ENCODE data around the gene RBM18. TPM values are rescaled to one million over a fixed set of nuclear protein-coding genes. Genes with fewer than 3 reads are reported as not detected.
A peak's percentile ranks its signal among the peaks of the same experiment; 100 is the strongest.

The RBM18 gene
- total RNA-seq, 1 experiment from 2014 or later = 32.3 TPM

DNA sequence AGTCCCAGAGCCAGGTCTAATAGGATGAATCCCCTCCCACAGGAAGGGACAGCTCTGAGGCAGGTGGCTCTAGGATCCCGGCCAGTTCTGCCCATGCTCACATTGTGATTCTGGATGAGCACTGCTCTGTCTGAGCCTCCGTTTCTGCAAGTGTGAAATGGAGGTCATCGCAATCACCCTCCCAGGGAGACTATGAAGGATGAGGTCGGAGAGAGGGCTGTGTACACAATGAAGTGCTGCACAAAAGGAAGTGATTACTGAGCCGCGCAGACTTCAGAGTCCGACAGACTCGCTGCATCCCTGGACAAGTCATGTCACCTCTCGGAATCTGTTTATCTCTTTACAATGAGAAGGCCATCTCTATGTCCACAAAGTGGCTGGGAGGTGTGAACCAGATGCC lies 57.5 kb downstream of the RBM18 start:
- no peak for DNase-seq (ENCODE audit: extremely low read depth, low read depth)

DNA sequence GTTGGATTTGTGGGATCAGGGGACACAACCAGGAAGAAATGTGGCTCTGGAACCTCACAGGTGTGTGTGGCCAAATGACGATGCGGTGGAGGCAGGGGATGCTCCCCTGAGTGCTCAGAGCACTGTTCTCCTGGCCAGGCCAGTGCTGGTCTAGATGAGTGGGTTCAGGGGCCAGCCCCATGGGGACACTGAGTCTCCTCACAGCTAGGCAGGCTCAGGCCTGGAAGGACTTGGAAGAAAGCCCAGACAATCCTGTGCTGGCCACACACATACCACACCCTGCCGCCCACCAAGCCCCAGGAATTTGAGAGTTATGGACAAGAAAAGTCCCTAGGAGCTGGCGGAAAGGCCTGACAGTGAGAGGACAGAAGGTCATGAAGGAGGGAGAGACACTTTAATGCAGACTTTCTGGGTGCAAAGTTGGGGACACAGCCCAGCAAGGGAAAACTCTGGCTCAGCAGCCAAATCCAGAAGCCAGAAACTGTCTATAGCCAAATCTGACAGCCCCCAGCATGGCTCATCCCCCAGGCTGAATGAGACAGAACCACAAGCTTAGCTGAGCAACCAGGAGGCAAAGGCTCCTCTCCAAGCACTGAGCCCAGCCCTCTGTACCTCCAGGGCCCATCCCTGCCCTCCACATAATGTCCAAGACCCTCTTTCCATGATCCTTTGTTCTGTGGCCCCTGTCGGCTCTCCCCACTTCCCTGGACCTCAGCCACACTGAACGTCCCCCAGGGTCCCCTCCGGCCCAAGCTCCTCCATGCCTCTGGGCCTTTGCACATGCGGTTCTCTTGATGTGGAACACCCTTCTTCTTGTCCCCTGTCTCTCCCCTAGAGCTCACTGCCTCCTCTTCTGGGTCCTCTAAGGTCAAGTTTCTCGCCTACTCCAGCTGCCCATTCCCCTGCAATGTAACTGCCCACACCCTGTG lies 58.3 kb downstream of the RBM18 start:
- no peak for DNase-seq (ENCODE audit: extremely low read depth, low read depth)

DNA sequence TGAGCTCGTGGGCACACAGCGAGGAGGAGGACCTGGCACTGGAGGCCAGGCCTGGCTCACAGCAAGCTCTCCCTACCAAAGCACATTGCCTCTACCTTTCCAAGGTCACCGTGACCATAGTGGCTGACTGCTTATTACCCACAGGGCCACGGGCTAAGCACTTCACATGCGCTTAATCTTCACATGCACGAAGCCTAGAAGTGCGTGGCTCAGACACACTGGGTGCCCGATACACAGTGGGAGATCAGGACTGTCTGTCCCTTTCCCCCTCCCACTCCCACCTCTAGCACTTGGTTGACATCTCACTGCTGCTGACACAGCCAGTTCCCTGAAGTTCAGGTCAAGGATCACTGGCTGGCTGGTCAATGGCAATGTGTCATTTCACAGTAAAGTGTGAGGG lies 59.5 kb downstream of the RBM18 start:
- DNase-seq (ENCODE audit: extremely low read depth, low read depth) = no peak

DNA sequence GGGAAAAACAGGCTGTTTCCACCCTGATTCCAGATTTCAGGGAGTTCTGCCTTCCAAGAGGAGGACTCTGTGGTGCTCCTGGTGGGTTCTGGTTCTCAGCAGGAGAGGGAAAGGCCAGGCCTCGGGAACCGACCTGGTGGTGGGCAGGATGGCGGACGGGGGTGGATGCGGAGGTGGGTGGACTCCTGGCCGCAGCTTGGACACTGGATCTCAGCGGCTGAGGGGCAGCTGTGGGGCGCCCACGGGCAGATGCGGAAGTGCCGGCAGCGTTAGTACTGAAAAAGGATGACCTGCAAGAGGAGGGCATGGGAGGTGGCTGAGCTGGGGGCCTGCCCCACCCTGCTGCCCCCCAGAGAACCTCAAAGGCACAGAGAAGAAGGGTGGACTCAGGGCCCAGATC lies 60.1 kb downstream of the RBM18 start:
- no peak for DNase-seq (ENCODE audit: extremely low read depth, low read depth)

DNA sequence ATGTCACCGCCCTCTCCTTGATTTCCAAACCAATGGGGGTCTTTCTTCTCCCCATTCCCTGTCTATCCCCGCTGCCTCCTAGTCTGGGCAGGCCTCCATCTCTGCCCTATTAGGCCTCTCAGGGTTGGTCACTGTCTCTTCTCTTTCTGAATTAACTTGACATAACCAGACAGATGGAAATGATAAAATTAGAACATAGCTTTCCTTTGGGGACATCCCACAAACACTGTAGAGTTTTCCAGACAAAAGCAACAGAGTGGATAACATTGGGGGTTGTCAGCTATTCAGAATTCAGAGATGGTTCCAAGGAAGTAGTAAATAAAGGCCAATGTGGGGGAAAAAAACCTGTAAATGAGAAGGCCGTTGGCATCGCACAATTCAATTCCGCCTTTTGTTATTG lies 60.6 kb downstream of the RBM18 start:
- DNase-seq (ENCODE audit: extremely low read depth, low read depth) = no peak

DNA sequence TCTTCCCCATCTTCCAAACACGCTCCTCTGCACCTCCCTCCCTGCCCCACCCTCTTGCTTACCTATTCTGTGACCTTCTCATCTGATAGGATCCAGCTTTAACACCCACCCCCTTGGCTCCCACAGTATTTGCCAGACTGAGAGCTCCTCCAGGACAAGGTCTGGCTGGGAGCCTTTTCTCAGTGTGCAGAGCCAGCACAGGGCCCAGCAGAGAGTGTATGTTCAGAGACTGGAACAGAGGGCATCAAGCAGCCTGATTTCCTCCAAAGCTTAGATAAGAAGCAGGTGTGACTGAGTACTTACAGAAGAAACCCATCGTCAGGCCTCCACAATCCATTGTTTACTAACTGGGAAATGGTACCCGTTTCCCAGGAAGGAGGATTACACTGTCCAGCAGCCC lies 62.5 kb downstream of the RBM18 start:
- DNase-seq (ENCODE audit: extremely low read depth, low read depth) = no peak

DNA sequence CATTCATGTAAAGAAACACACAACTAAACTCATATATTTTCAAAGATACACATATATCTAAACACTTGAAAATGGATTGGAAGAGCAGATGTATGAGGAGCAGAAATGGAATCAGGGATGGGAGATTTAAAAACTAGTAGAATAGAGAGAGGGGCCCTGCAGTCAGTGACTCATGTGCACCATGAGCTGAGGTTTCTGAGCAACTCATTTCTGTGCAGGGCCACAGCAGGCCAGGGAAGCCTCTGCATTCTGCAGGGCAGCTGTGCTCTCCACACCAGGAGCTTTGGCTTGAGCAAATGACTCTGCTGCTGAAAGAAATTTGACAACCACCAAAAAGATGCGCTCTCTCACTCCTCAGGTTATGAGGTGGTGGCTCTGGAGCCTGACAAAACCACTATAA lies 63.0 kb downstream of the RBM18 start:
- DNase-seq (ENCODE audit: extremely low read depth, low read depth) = no peak

DNA sequence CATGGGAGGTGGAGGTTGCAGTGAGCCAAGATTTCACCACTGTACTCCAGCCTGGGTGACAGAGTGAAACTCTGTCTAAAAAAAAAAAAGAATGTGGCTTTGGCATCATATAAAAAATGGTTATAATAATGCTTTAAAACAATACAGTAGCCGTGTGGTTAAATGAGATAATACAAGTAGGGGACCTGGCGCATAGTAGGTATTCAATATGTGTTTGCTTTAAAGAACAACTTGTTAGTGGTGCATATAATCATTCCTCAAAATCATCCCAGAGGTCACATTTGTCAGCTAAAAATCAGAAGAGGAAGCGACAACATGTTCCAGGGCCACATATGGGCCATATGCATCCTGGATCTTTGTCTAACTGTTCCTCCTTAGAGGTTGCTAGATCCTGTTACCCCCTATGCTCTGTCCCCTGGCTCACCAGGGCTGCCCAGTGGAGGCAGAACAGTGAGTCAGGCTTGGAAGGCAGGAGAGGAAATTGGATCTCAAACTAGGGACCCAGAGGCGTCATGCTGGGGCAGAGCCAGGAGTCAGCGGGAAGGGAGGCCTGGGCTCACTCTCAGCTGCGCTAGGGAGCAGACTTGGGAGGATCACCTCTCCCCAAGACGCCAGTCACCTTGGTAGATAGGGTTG lies 63.6 kb downstream of the RBM18 start:
- DNase-seq (ENCODE audit: extremely low read depth, low read depth) = no peak

DNA sequence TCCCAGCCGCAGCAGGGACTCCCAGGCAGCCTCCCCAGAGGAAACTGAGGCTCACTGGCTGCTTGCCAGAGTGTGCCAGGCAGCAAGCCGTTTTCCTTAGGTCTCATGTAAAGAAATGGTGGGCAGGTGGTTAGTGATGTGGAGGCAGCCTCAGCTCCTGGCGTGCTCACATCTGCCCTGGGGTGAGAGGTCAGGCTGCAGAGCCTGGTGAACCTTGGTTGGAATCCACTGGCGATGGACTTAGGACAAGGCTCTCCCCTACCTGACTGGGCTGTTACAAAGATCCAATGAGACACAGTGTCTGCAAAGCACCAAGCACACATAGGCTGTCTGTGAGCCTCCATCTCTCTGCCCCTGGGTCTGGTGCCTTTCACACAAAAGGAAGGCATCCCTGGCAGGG lies 66.8 kb downstream of the RBM18 start:
- DNase-seq (ENCODE audit: extremely low read depth, low read depth) = no peak

DNA sequence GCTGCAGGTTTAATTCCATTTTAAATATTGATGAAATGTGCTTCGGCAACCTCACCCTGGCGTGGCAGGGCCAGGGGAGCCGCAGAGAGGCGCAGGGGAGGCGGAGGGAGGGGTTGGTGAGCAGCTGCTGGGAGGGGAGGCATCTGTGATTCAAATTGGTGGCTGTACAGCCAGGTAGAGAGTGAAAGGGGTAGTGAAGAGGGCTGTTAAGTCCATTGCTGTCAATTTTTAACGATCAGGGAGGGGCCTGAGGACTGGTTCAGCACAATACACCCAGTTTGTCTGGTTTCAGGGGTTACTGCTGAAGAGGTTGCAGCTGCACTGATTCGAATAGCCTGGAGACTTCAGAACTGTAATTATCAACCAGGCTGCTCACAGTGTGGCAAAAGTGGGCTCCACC lies 67.2 kb downstream of the RBM18 start:
- DNase-seq (ENCODE audit: extremely low read depth, low read depth) = no peak

DNA sequence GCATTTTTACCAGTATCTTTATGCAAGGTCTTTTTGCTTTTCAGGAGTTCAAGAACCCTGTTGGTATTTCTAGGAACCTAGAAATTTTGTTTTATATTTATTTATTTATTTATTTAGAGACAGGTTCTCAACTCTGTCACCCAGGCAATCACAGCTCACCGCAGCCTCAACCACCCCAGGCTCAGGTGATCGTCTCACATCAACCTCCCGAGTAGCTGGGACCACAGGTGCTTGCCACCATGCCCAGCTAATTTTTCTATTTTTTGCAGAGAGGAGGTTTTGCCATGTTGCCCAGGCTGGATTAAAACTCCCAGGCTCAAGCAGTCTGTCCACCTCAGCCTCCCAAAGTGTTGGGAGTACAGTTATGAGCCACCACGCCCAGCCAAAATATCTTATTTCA lies 68.8 kb downstream of the RBM18 start:
- no peak for DNase-seq (ENCODE audit: extremely low read depth, low read depth)

DNA sequence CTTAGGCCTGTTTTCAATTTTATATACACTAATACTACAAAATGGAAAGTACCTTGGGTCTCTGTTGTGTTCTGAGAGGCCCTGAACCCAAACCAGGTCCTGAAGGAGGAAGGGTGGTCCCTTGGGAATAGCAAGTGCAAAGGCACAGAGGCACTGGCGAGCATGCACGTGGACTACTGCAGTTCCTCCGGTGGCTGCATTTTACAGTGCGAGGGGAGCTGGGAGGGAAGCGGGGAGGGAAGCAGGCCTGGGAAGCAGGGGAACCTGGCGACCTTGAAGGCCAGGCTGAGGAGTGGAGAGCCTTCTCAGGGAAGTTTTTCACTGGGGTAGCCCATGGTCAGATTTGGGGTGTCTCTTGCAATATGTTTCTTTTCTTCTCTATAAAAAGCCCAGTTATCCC lies 71.0 kb downstream of the RBM18 start:
- DNase-seq (ENCODE audit: extremely low read depth, low read depth) = no peak

DNA sequence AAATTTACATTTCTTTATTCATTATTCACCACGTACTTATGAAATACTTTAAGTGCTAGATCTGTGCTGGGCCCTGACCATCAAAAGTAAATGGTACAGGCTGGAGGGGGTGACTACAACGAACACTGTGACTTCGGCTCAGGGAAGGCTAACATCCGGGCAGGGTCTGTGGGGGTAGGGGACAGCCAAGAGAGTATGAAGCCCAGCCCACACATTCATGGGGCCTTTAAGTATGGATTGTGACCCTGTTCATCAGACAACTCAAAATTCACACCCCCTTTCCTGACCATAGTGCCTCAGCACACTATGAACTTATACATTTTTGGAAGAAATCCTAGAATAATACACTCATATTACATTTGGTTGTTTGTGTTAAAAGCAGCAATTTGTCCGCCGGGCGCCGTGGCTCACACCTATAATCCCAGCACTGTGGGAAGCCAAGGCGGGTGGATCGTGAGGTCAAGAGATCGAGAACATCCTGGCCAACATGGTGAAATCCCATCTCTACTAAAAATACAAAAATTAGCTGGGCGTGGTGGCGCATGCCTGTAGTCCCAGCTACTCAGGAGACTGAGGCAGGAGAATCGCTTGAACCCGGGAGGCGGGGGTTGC lies 71.6 kb downstream of the RBM18 start:
- no peak for DNase-seq (ENCODE audit: extremely low read depth, low read depth)

DNA sequence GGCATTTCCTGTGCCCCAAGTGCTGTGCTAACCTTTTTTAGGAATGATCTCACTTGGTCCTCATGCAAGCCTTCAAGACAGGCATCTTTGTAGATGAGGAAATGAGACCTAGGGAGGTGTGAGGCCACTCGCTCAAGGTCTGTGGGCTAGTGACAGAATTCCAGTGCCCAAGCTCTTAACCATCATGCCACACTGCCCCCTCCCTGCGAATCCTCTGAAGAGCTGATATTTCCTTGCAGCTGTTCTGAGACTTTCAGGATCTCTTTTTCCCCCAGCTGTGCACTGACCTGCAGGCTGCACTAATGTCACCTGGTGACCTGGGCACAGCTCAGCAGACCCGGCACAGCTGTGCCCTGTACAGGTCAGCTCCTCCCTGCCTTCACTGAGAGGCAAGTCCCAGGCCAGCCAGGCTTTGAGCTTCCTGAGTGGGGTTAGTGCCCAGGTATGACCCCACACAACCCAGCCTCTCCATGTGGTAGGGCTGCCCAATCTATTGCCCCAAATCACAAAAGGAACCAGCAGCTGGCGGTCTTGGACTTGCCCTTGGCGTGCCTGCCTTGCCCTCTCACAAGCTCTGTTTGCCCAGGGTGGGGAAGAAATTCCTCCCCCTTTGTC lies 72.3 kb downstream of the RBM18 start:
- DNase-seq (ENCODE audit: extremely low read depth, low read depth) = no peak

DNA sequence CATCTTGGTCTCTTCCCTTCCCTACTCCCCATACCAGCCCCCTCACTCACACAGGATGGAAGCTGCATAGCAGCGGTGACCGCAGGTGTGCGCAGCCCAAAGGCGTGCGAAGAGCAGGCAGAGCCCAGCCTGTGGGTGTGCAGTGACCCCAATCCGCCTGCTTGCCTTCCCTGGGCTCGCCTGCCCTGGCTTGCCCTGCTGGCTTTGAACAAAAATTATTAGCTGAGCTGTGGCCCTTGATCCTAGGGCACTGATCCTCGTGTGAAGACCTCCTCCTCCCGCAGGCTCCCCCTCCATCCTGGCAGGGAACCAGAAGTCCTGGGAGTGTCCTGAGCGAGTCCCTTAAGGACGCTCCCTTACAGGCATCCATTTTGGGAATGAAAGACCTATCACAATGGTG lies 73.1 kb downstream of the RBM18 start:
- no peak for DNase-seq (ENCODE audit: extremely low read depth, low read depth)

DNA sequence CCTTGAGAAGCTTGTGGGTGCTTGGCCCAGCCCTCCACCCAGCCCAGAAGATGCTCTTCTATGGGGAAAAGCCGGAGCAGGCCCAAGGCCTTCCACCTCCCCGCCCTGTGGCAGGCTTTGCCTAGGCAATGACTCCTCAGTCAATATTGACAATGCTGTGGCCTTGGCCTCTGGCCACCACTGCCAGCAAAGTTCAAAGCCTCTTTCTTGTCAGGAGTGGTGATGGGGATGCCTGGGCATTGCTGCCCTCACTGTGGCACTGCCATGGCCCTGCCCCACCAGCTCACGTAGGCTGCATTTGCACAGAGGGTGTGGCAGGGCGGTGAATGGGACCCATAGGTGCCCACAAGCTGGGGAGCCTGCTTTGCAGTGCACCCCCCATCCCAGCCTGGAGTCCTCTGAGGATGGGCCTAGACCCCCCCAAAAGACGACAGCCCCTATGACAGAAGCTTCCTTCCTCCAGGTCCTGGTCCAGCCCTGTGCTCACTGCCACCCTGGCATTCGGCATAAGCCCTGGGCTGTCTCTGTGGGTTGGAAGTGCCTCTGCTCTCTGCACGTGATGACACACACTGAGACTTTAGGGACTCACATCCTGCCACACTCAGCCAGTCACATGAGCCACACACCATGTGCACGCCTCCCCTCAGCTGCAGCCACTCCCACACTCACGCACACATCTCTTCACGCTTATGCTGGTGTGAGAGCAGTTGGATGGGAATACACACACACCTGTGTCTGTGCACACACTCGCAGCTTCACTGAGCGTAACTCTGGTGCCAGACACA lies 73.9 kb downstream of the RBM18 start:
- peak; percentile 6 for DNase-seq (ENCODE audit: extremely low read depth, low read depth)

DNA sequence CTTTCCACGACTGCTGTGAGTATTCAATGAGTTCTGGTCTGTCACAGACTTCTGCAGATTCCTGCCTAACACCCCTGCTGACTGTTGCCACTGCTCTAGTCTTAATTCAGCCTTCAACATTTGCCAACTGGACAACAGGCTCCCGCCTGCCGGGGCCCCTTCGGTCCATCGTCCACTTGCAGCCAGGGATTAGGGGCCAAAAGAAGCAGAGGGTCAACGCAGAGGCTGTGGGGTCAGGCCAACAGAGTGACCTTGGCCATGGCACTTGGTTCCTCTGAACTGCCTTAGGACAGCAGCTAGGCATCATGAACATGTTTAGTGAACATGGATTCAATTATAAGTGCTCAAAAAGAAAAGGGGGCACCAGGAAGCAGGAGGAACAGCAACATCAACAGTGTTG lies 76.3 kb downstream of the RBM18 start:
- DNase-seq (ENCODE audit: extremely low read depth, low read depth) = no peak

Measured in NCI-H460 (cell line).